Measurements from ENCODE around the gene MLXIPL. TPM values are rescaled to one million over a fixed set of nuclear protein-coding genes. Genes with fewer than 3 reads are reported as not detected.

Gene MLXIPL
- total RNA-seq, 1 experiment from 2014 or later, result 6.1 TPM

DNA sequence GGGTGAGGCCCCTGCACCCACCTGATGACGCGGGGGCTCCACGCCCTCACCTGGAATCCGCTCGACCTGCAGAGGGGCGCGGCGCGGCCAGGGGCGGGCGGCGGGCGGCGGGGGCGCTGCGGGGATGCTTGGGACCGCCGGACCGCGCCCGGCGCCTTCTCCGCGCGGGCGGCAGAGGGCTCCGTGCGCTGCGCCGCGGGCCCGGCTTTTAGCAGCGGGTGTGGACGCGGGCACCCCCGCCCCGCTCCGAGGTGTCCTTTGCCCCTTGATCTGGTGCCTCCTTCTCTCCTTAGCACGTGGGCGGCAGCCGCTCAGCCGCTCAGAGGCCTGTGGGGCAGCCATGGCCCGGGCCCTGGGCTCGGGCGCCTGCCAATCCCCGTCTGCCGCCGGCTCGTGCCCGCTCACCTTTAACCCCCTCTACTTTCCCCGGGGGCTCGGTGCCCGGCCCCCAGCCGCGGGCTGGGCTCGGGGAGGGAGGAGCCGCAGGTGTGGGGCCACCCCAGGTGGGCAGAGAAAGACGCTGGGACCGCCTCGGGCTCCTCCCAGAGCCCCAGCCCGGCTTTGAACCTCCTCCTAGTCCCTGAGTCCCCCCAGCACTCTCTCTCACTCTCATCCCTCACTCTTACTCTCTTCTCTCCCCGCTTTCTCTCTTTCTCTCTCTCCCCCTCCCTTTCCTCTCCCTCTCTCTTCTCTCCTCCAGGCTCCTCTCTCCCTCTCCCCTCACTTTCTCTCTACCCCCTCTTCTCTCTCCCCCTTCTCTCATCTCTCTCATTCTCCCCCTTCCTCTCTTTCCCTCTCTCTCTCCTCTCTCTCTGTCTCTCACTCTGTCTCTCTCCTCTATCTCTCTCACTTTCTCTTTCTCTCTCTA, 23.6 kb upstream of the MLXIPL start:
- H4K91ac ChIP-seq (ENCODE audit: insufficient read length, low read depth, low read length), result no peak overlapping the region
- Mint-ChIP-seq H3K4me1 (peaks cover 9 to 32% of the 10 kb centered on the region in 2 experiments), H3K27me3 (ENCODE audit: low read depth) (peaks cover 88% of the 10 kb centered on the region), H3K4me3 (peak overlapping the region; percentile 58 to 85), H3K9me3 (no peaks in the 10 kb centered on the region; a peak in 2 of 5 replicates), H3K27ac (no peak overlapping the region), H3K36me3 (ENCODE audit: insufficient read depth in 1 of 3, low read depth in 3 of 3) (peaks cover 0 to 1% (median 0%) of the 10 kb centered on the region in 3 experiments; a peak in 2 of 7 replicates)
- no peak overlapping the region for H4K8ac ChIP-seq (replicated peaks; ENCODE audit: insufficient read length, low read depth, low read length)
- H3K23ac ChIP-seq (ENCODE audit: insufficient read length, low read depth, low read length), result no peak overlapping the region
- WGBS (ENCODE audit: extremely low coverage, insufficient read length, low lambda C conversion rate), result no CpG with 5 or more reads among the region's 62 CpGs
- H3K56ac ChIP-seq (ENCODE audit: insufficient read length, low read depth, low read length), result no peak overlapping the region
- H3K27me3 ChIP-seq (ENCODE audit: insufficient read depth, low read length), result peaks cover 4% of the 10 kb centered on the region; the same call in 1 of the 2 replicates
- H2AK5ac ChIP-seq (ENCODE audit: insufficient read length, low read length), result no peak overlapping the region
- no peak overlapping the region for H2BK12ac ChIP-seq (ENCODE audit: insufficient read length, low read depth, low read length)
- 0 out of 2 replicates have a peak, but pooled peaks cover 3% of the 10 kb centered on the region for H3K4me1 ChIP-seq (ENCODE audit: insufficient read depth, low read length)
- H2BK15ac ChIP-seq (ENCODE audit: low read depth, low read length), result no peak overlapping the region
- H4K5ac ChIP-seq (ENCODE audit: insufficient read length, low read depth, low read length), result no peak overlapping the region
- no peaks in the 10 kb centered on the region for H3K9me3 ChIP-seq (ENCODE audit: control insufficient read depth, low read depth, low read length)
- H3K4me2 ChIP-seq (ENCODE audit: insufficient read depth, insufficient read length, low read length), result peak overlapping the region; percentile 67
- no peak overlapping the region for H3K4ac ChIP-seq (ENCODE audit: low read depth, low read length)
- peak overlapping the region; percentile 33 for H3K18ac ChIP-seq (ENCODE audit: insufficient read length, low read depth, low read length)
- H3K27ac ChIP-seq (ENCODE audit: insufficient read length, low read depth, low read length), result no peak overlapping the region
- TF ChIP-seq, protein P1, sequence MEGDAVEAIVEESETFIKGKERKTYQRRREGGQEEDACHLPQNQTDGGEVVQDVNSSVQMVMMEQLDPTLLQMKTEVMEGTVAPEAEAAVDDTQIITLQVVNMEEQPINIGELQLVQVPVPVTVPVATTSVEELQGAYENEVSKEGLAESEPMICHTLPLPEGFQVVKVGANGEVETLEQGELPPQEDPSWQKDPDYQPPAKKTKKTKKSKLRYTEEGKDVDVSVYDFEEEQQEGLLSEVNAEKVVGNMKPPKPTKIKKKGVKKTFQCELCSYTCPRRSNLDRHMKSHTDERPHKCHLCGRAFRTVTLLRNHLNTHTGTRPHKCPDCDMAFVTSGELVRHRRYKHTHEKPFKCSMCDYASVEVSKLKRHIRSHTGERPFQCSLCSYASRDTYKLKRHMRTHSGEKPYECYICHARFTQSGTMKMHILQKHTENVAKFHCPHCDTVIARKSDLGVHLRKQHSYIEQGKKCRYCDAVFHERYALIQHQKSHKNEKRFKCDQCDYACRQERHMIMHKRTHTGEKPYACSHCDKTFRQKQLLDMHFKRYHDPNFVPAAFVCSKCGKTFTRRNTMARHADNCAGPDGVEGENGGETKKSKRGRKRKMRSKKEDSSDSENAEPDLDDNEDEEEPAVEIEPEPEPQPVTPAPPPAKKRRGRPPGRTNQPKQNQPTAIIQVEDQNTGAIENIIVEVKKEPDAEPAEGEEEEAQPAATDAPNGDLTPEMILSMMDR (conservative IDR thresholded peaks at IDR 0.05), result no peak
- H2BK5ac ChIP-seq (ENCODE audit: insufficient read length, low read length), result no peak overlapping the region
- H4K20me1 ChIP-seq (ENCODE audit: control insufficient read depth, insufficient read depth, insufficient read length), result no peaks in the 10 kb centered on the region
- no peaks in the 10 kb centered on the region for H3K79me1 ChIP-seq (ENCODE audit: insufficient read depth, low read depth, low read length, poor library complexity, severe bottlenecking)
- H2BK20ac ChIP-seq (ENCODE audit: low read depth, low read length, poor library complexity, severe bottlenecking), result no peak overlapping the region
- H2AFZ ChIP-seq (ENCODE audit: low read length), result no peak overlapping the region
- peak overlapping the region; percentile 14 for H3K9ac ChIP-seq (ENCODE audit: extremely low read depth, insufficient read length, low read length)
- peaks cover 8% of the 10 kb centered on the region for H3K23me2 ChIP-seq (ENCODE audit: insufficient read length, low read depth, low read length, poor library complexity, severe bottlenecking)
- no peak for DNase-seq
- H3T11ph ChIP-seq (ENCODE audit: low read length), result no peak overlapping the region
- peak overlapping the region; percentile 65 for H2BK120ac ChIP-seq (ENCODE audit: low read depth, low read length, poor library complexity, severe bottlenecking)
- 0 out of 2 replicates have a peak overlapping the region, but pooled peaks have one; percentile 8 for H3K14ac ChIP-seq (ENCODE audit: insufficient read depth, low read length)
- H3K79me2 ChIP-seq (ENCODE audit: insufficient read depth, low read length), result no peaks in the 10 kb centered on the region

All from H9 (cell line).